ENCODE data around the gene SUDS3.
"Not testable (repeated sequence)": the region's sequence is repeated elsewhere in the genome, so short reads cannot be mapped to it uniquely, and the experiment has no call there.

Gene SUDS3

GRCh38 chr12:118376089-118377020 lies at the start of gene SUDS3:
Gene SUDS3, plus strand, starts transcription at chr12:118376555. Its CDS starts 137 bp downstream, at chr12:118376692.
- peak; percentile 94 for DNase-seq (ENCODE audit: low spot score)

DNA sequence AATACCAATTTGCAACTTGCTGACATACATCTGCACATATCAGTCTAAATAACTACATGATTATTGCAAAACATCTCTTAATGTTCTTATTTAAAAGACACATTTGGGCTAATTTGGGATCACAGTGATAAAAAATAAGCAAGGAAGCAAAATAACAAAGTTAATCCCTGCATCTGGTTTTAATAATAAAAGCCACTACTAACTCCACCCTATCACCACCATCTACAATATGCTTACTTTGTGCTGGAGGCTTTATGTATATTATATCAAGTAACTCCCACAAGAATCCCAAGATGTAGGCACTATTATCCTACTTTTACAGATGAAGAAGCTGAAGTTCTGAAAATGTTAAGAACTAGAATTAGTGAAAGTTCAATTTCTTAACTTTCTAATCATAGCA lies 49.4 kb upstream of the SUDS3 start:
- DNase-seq (ENCODE audit: low spot score) = no peak

DNA sequence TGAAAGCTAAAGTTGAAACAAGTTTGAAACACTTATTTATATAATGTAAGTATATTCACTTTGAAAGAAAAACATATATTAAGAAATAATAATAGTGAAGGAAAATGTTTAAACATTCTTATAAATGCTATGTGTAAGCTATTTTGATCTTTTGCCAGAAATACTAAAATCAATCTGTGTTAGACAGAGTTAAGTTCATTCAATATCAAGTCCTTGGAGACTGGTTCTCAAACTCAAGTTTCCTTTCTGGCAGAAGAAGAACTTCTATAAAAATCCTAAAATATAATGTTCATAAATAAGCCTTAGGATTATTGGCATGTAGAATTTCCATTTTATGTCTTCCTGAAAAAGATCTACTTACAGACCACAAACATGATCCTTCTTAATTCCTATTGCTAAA lies 49.0 kb upstream of the SUDS3 start:
- DNase-seq (ENCODE audit: low spot score) = no peak

- DNase-seq (ENCODE audit: low spot score) = no peak
These were observed 47.6 kb upstream of the SUDS3 start for GRCh38 chr12:118328486-118329330.

DNA sequence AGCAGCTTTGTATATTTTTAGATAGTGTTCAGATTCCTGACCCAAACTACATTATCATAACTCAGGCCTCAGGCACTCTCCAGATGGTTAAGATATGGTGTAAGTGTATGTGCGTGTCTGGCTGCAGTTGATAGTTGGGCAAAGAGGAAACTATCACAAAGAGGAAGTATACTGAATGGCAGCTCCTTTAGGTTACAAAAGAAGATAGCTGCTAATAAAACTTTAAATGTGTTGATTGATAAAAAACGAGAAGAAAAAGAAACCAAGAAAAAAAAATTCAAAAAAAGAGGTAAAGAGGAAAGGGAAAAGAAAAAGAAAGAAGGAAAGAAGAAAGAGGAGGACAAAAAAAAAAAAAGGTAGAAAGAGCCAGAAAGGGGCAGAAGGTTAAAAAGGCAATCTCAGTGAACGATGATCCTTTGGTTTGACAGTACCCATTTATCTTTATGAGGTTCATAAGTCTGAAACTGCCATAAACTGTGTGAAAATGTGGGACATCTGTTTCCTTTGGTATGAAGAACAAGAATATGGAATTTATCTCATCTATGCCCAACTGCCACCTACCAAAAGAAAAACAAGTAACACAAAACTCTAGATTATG lies 45.8 kb upstream of the SUDS3 start:
- peak; percentile 34 for DNase-seq (ENCODE audit: low spot score)

DNA sequence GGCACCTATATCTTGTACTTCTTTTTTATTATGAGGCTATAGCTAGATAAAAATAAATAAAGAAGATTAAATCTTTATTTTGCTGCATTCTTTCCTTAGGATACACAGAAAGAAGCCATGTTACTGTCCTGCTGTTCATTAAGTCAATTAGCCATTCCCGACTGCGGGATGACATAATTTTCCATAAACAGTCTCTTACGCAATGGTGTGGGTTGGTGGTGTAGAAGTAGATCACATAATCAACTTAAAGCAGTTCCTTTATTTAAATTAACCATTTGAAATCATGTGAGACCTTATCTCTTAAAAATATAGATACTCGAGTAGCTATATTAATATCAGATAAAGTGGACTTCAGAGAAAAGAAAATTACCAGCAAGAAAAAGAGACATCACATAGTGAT lies 43.8 kb upstream of the SUDS3 start:
- DNase-seq (ENCODE audit: low spot score) = no peak

- no peak for DNase-seq (ENCODE audit: low spot score)
These were observed 42.1 kb upstream of the SUDS3 start for GRCh38 chr12:118334241-118334640.

- no peak for DNase-seq (ENCODE audit: low spot score)
These were observed 41.3 kb upstream of the SUDS3 start for GRCh38 chr12:118334939-118335567.

DNA sequence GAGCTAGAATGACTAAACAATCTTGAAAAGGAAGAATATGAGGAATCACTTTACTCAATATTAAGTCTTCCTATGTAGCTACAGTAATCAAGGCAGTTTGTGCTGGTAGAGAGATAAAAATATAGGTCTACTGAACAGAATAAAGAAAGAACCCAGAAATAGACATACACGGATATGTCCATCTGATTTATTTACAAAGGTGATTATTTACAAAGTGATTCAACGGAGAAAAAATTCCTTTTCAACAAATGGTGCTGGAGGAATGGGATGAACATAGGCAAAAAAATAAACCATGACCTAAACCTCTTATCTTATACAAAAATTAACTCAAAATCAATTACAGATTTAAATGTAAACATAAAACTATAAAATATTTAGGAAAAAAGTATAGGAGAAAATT lies 40.2 kb upstream of the SUDS3 start:
- no peak for DNase-seq (ENCODE audit: low spot score)

GRCh38 chr12:118337194-118337838 lies 39.0 kb upstream of the SUDS3 start:
- no peak for DNase-seq (ENCODE audit: low spot score)

GRCh38 chr12:118342090-118342489 lies 34.3 kb upstream of the SUDS3 start:
- DNase-seq (ENCODE audit: low spot score) = no peak

DNA sequence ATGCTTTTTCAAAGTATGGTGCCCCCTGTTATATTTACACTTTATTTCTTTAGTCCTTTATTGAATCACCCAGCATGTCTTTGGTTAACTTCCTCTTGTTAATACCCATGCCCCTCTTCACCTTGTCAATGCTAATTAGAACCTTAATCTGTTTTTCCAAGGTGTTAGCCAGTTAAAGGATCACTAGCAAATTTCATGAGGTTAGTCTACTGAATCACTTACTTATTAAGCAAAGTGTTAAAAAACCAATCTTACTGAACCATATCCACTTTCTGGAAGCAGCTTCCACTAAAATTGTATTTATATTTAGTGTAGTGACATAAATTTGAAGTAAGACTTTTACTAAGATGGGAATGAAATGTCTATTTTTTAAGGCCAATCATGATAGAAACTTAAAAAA lies 31.5 kb upstream of the SUDS3 start:
- no peak for DNase-seq (ENCODE audit: low spot score)

DNA sequence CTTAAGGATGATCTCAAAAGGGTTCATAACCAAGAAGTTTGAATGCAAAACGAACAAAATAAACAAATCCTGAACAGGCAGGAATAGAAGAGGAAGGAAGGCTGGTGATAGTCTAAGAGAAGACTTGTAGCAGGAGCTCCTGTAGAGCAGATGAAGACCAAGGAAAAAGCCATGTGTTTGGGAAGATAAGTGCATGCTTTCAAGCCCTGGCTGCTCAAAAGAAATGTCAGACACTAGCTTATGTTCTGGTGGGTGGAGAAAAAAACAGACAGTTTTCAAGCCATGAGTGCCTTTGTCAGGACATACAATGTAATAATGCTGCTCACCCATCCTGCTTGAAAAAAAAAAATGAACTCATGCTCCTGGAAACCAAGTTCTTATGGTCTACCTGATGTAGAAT lies 31.0 kb upstream of the SUDS3 start:
- no peak for DNase-seq (ENCODE audit: low spot score)

GRCh38 chr12:118346895-118347294 lies 29.5 kb upstream of the SUDS3 start:
- DNase-seq (ENCODE audit: low spot score) = no peak

- DNase-seq (ENCODE audit: low spot score) = no peak
These were observed 28.4 kb upstream of the SUDS3 start for GRCh38 chr12:118347916-118348315.

- DNase-seq (ENCODE audit: low spot score) = no peak
These were observed 25.3 kb upstream of the SUDS3 start for GRCh38 chr12:118350908-118351559.

GRCh38 chr12:118353721-118354120 lies 22.6 kb upstream of the SUDS3 start:
- no peak for DNase-seq (ENCODE audit: low spot score)

DNA sequence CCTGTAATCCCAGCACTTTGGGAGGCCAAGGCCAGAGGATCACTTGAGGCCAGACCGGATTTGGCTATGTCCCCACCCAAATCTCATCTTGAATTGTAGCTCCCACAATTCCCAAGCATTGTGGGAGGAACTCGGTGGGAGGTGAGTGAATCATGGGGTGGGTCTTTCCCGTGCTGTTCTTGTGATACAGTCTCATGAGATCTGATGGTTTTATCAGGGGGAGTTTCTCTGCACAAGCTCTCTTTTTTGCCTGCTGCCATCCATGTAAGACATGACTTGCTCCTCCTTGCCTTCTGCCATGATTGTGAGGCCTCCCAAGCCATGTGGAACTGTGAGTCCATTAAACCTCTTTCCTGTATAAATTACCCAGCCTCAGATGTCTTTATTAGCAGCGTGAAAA lies 21.9 kb upstream of the SUDS3 start:
- DNase-seq (ENCODE audit: low spot score) = not testable (repeated sequence)

DNA sequence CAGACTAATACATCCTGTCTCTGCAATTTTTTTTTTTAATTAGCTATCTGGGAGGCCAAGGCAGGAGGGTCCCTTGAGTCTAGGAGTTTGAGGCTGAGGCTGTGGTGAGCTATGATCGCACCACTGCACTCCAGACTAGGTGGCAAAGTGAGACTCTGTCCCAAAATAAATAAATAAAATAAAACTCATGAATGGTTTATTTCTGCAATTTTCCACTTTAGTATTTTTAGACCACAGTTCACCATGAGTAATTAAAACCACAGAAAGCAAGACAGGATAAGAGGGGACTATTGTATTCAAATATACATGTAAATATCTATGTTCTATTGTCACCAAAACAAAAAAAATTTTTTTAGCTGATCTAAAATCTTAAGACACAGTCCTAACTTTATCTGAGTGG lies 21.5 kb upstream of the SUDS3 start:
- DNase-seq (ENCODE audit: low spot score) = no peak

- no peak for DNase-seq (ENCODE audit: low spot score)
These were observed 20.5 kb upstream of the SUDS3 start for GRCh38 chr12:118355843-118356242.

DNA sequence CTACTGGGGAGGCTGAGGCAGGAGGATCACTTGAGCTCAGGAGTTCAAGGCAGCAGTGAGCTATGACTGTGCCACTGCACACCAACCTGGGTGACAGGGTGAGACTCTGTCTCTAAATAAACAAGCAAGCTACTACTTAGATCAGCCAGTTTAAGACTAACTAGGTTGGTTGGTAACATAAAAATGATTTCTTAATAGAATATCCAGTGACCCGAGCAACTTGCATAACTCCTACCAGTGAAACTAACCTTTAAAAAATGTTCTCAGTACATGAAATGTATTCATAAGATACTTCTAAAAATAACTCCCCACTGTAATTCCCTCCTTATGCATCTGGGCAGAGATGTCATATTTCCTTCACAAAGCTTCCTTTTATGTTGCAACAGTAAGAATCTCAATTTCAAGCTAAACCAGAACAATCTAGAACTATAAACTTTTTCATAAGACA lies 19.5 kb upstream of the SUDS3 start:
- DNase-seq (ENCODE audit: low spot score) = no peak

All from LoVo (cell line).